Natural killer cell (primary cell): ENCODE data around the gene TLX3. TPM values are rescaled to one million over a fixed set of nuclear protein-coding genes. Genes with fewer than 3 reads are reported as not detected.

Experiments used
- ATAC-seq, 3 donors: fragments of 150-1000 bp in 2 of 3; fragments of 200-7000 bp in 1 of 3; cut with Tn5 transposase; 1 replicate in 1 of 3; 2 replicates in 2 of 3; pipeline ENCODE4 v1.10.0; 2021; ENCODE audit warnings: mild to moderate bottlenecking in 2 of 3, moderate library complexity in 2 of 3
- DNase-seq, 2 donors: peaks; one replicate each; pipeline versions ENCODE4 v3.0.0 to v3.0.0-alpha.2; 2013 to 2021; ENCODE audit warnings: mixed read lengths in 1 of 2
- H3K27ac ChIP-seq: one replicate; pipeline ENCODE4 v1.5.1; 2013; ENCODE audit warnings: mild to moderate bottlenecking, low read length
- H3K27me3 ChIP-seq: one replicate; pipeline ENCODE4 v1.6.1; 2013; ENCODE audit warnings: low read length; ENCODE audit not compliant: control insufficient read depth, insufficient read depth
- H3K36me3 ChIP-seq: one replicate; pipeline ENCODE4 v1.6.1; 2013; ENCODE audit warnings: low read length; ENCODE audit not compliant: control insufficient read depth, insufficient read depth
- H3K4me1 ChIP-seq: one replicate; pipeline ENCODE4 v1.6.1; 2013; ENCODE audit warnings: low read length; ENCODE audit not compliant: control insufficient read depth, insufficient read depth
- H3K4me3 ChIP-seq: one replicate; pipeline ENCODE4 v1.5.1; 2013; ENCODE audit warnings: low read length
- H3K9me3 ChIP-seq: one replicate; pipeline ENCODE4 v1.6.1; 2013; ENCODE audit warnings: low read length; ENCODE audit not compliant: control insufficient read depth, insufficient read depth
- H3K27ac Mint-ChIP-seq, 2 donors: one replicate each; pipeline ENCODE4 v1.8.0; 2022; ENCODE audit warnings: mild to moderate bottlenecking in 2 of 2, mixed read lengths in 2 of 2, moderate library complexity in 1 of 2
- H3K27me3 Mint-ChIP-seq, 2 donors: one replicate each; pipeline ENCODE4 v1.8.0; 2022; ENCODE audit warnings: low read depth in 2 of 2, mixed read lengths in 2 of 2
- H3K36me3 Mint-ChIP-seq: one replicate; pipeline ENCODE4 v1.8.0; 2022; ENCODE audit warnings: mixed read lengths
- H3K4me1 Mint-ChIP-seq, 2 donors: one replicate each; pipeline ENCODE4 v1.8.0; 2022; ENCODE audit warnings: mixed read lengths in 2 of 2
- H3K4me3 Mint-ChIP-seq: one replicate; pipeline ENCODE4 v1.8.0; 2022; ENCODE audit warnings: mild to moderate bottlenecking, moderate library complexity, mixed read lengths
- H3K9me3 Mint-ChIP-seq, 2 donors: one replicate each; pipeline ENCODE4 v1.8.0; 2022; ENCODE audit warnings: mixed read lengths in 2 of 2
- WGBS: methylation state at CpG from one replicate; pipeline ENCODE4 v1.1.7; 2013; ENCODE audit warnings: missing lambda C conversion rate; ENCODE audit not compliant: insufficient coverage; 5-methylcytosine and 5-hydroxymethylcytosine counted together
- intact Hi-C: fragments of 100-400 bp; cut with micrococcal nuclease; formaldehyde crosslinking; loops from one replicate; pipeline ENCODE4 v1.14.2; 2022
- total RNA-seq, 4 donors: library from RNA; stranded (reverse); fragments of 120-200 nt in 1 of 4; gene quantifications; one replicate each; pipeline versions ENCODE4 v1.2.3 to v1.2.4, GENCODE V29; 2013 to 2022
- TF ChIP-seq, protein P1 (sequence below): fragments of 200-600 bp; IDR thresholded peaks from one replicate; pipeline ENCODE4 v1.8.0; 2022; ENCODE audit warnings: antibody characterized with exemption

The TLX3 gene
- total RNA-seq, 3 donors from 2014 or later (not counting 1 experiment from before 2014, with no cell fraction given): not detected

DNA sequence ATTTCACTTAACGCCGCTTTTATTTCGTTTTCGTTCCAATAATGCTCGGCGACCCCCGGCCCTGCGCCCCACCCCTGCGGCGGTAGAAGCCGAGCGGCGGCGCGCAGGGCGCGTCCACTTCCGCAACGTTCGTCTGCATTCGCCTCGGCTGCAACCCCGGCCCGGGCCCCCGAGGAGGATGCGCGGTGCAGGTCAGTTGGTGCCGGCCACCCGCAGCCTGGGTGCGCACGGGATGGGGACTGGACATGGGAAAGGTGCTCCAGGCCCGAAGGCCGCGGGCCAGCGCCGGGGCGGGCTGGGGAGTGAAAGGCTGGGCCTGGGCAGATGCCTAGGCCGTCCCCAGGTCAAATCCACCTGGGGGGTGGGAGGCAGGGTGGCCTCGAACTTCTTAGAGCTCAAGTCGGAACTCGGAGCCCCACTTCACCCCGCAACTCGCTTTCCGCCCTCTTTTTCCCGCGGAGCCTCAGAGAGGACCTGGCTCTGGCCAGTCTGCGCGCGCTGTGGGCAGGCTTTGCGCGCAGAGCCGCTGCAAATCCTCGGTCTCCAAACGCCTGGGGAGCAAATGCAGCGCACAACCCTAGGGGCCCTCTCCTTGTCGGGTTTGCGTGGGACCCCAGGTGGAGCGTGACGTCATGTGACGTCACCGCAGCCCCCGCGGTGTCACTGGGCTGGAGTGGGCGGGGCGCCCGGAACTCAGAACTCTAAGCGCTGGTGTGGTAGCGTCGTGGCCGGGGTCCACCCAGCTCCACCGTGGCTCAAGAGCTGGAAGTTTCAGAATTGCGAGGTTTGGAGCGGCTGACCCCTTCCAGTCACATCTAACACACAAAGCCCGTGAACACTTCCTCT is 3.3 kb downstream of the TLX3 start:
- Mint-ChIP-seq H3K4me1 (peaks cover 30 to 63% of the 10 kb centered on the region in 2 donors), H3K36me3 (no peaks in the 10 kb centered on the region), H3K4me3 (peak overlapping the region; percentile 77), H3K27me3 (peaks cover 45 to 58% of the 10 kb centered on the region in 2 donors), H3K27ac (no peak overlapping the region), H3K9me3 (no peaks in the 10 kb centered on the region)
- ATAC-seq: peak in 1 of 3 donors; percentile 26
- peaks cover 78% of the 10 kb centered on the region for H3K4me1 ChIP-seq
- peaks cover 76% of the 10 kb centered on the region for H3K27me3 ChIP-seq
- H3K9me3 ChIP-seq: no peaks in the 10 kb centered on the region
- intact Hi-C loops: no loop called here
- no peaks in the 10 kb centered on the region for H3K36me3 ChIP-seq
- TF ChIP-seq, protein P1, sequence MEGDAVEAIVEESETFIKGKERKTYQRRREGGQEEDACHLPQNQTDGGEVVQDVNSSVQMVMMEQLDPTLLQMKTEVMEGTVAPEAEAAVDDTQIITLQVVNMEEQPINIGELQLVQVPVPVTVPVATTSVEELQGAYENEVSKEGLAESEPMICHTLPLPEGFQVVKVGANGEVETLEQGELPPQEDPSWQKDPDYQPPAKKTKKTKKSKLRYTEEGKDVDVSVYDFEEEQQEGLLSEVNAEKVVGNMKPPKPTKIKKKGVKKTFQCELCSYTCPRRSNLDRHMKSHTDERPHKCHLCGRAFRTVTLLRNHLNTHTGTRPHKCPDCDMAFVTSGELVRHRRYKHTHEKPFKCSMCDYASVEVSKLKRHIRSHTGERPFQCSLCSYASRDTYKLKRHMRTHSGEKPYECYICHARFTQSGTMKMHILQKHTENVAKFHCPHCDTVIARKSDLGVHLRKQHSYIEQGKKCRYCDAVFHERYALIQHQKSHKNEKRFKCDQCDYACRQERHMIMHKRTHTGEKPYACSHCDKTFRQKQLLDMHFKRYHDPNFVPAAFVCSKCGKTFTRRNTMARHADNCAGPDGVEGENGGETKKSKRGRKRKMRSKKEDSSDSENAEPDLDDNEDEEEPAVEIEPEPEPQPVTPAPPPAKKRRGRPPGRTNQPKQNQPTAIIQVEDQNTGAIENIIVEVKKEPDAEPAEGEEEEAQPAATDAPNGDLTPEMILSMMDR: no peak
- H3K27ac ChIP-seq: no peak overlapping the region
- no peak overlapping the region for H3K4me3 ChIP-seq
- WGBS: 8% methylated on average over 74 of the region's 74 CpGs
- no peak for DNase-seq

DNA sequence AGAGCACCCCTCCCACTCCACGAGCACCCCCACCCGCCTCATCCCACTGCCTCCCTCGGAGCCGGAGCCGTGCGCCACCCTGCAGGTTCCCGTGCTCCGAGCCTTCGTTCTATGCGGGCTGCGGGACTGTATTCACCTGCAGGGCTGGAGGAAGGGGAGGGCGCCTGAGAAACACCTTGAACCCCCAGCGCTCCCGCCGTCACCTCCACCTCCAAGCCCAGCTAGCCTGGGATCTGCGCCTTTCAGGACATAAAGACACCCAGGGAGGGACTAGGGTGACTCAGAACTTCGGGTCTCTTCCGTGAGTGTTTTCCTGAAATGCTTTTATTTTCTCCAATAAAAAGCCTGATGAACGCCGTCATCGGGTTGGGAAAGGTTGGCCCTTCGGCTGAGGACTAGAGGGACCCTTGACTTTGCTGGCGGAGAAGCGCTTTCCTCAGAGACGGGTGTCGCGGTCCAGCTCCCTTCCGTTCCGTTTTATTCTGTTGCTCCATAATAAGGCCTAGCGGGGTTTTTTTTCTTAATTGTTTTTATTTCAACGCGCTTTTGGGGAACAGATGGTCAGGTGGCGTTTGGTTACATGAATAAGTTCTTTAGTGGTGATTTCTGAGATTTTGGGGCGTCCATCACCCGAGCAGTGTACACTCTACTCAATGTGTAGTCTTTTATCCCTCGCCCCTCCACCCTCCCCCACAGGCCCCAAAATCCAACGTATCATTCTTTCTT is 4.6 kb downstream of the TLX3 start:
- TF ChIP-seq, protein P1: no peak
- 12% methylated on average over 36 of the region's 37 CpGs for WGBS
- Histone ChIP-seq H3K9me3 (no peaks in the 10 kb centered on the region), H3K4me3 (no peak overlapping the region), H3K36me3 (no peaks in the 10 kb centered on the region), H3K4me1 (peaks cover 65% of the 10 kb centered on the region), H3K27ac (no peak overlapping the region), H3K27me3 (peaks cover 75% of the 10 kb centered on the region)
- DNase-seq: no peak
- Mint-ChIP-seq H3K4me3 (peak overlapping the region; percentile 63), H3K4me1 (peaks cover 22 to 51% of the 10 kb centered on the region in 2 donors), H3K27me3 (peaks cover 49 to 60% of the 10 kb centered on the region in 2 donors), H3K36me3 (no peaks in the 10 kb centered on the region), H3K27ac (no peak overlapping the region), H3K9me3 (no peaks in the 10 kb centered on the region)
- ATAC-seq: no peak
- intact Hi-C loops: no loop called here

DNA sequence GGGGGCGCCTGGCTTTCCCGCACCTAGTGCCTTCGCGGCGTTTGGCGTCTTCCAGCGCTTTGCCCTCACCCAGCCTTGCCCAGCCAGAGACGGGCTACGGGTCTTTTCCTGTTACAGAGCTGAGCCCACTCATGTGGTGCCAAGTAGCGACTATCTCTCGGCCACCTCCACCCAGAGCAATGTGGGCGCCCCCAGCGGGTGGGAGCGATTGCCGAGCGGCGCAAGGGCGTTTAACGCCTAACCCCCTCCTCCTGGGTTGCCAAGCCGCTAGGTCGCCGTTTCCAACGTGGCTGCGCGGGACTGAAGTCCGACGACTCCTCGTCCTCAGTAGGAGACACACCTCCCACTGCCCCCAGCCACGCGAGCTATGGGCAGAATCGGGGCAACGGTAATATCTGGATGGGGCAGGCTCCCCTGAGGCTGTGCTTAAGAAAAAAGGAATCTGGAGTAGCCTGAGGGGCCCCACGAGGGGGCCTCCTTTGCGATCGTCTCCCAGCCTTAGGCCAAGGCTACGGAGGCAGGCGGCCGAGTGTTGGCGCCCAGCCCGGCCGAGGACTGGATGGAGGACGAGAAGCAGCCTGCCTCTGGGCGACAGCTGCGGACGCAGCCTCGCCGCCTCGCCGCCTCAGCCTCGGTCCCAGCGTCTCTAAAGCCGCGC is 5.8 kb downstream of the TLX3 start:
- DNase-seq (no peak), ATAC-seq (no peak)
- no peak overlapping the region for H3K27ac Mint-ChIP-seq
- intact Hi-C loops: no loop called here
- H3K27ac ChIP-seq: no peak overlapping the region
- peak overlapping the region; percentile 4 for H3K4me3 Mint-ChIP-seq
- H3K27me3 ChIP-seq: peaks cover 79% of the 10 kb centered on the region
- TF ChIP-seq, protein P1: no peak
- no peak overlapping the region for H3K4me3 ChIP-seq
- H3K4me1 Mint-ChIP-seq: peaks cover 19 to 43% of the 10 kb centered on the region in 2 donors
- H3K4me1 ChIP-seq: peaks cover 56% of the 10 kb centered on the region
- peaks cover 61 to 66% of the 10 kb centered on the region in 2 donors for H3K27me3 Mint-ChIP-seq
- no peaks in the 10 kb centered on the region for H3K36me3 Mint-ChIP-seq
- 7% methylated on average over 53 of the region's 53 CpGs for WGBS
- no peaks in the 10 kb centered on the region for H3K36me3 ChIP-seq
- no peaks in the 10 kb centered on the region for H3K9me3 Mint-ChIP-seq
- H3K9me3 ChIP-seq: no peaks in the 10 kb centered on the region
